Muscle of back (tissue), 11 donors: ENCODE data around the gene TYW1. TPM values are rescaled to one million over a fixed set of nuclear protein-coding genes. Genes with fewer than 3 reads are reported as not detected.
"Not testable (repeated sequence)": the region's sequence is repeated elsewhere in the genome, so short reads cannot be mapped to it uniquely, and the experiment has no call there.

Experiments used
- DNase-seq, 3 donors: peaks; one replicate each; pipeline versions ENCODE4 v3.0.0 to v3.0.0-alpha.2; 2013
- polyA plus RNA-seq, 10 donors: library from polyadenylated mRNA; unstranded; fragments of 120-200 nt; gene quantifications; one replicate each; pipeline ENCODE4 v1.2.1, GENCODE V29; 2013; ENCODE audit not compliant: insufficient read length in 10 of 10

Gene TYW1
- polyA plus RNA-seq, 10 donors, result 12.2 to 17.5 (median 15.3) TPM

DNA sequence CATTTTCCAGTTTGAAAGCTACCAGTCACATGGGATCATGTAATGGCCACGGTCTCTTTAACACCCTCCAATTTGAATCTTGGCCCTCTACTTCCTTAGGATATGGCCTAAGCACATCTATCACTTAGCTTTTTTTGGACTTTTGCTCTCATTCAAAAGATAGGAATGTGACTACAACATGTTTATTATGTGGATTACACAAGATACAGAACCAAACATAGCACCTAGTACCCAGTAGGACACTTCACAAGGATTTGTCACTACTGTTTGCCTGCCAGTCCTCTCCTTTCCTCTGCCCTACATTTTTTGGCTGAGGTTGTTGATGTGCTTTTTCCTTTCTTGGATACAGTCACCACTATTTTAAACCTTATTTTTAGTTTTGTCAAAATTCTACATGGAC lies 233.4 kb downstream of the TYW1 start:
- DNase-seq, result not testable (repeated sequence)

- DNase-seq, result not testable (repeated sequence)
Observed at GRCh38 chr7:67233506-67233905, 236.9 kb downstream of the TYW1 start.

DNA sequence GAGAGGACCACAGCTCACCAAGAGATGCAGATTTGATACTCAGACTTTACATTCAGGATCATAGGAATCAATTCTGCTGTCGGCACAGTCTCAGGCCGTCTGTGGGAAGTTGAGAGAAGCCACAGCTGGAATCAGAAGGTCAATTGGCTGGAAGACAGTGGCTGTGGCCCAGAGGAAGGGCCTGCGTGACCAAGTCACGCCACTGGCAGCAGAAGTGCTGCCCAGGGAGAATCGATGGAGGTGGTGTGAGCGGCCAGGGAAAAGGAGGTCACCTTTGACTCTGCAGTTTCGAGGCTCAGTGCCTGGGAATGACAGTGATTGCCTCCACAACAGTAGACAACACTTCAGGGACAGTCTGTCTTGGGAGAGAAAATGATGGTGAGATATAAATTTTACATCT lies 239.6 kb downstream of the TYW1 start:
- peak in 1 of 3 donors; percentile 22 for DNase-seq

DNA sequence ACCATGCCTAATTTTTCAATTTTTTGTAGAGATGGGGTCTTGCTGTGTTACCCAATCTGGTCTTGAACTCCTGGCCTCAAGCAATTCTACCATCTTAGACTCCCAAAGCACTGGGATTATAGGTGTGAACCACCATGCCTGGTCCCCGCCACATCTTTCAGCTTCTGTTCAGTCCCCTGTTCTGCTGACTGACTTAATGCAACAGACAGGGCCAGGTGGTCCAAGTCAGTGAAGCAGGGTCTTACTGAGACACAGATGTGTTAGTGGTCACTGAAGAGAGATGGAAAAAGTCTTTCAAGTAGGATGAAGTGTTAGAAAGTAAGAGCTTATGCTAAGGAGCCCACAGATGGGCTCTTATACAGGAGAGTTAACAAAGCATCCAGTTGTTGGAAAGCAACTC lies 246.2 kb downstream of the TYW1 start:
- DNase-seq, result not testable (repeated sequence)

DNA sequence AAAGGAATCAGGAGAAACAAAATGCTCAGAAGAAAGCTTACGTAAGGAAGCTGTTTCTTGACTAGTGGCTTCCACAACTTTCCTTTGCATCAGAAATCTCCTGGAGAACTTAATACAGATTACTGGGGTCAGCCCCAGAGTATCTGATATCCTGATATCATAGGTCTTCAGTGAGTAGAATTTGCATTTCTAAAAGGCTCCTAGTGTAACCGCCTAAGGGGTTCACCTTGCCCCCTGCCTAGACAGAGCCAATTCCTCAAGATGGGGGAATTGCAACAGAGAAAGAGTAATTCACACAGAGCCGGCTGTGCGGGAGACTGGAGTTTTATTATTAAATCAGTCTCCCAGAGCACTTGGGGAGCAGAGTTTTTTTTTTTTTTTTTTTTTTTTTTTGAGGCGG lies 251.7 kb downstream of the TYW1 start:
- not testable (repeated sequence) for DNase-seq

- DNase-seq, result no peak
Observed at GRCh38 chr7:67251986-67252558, 255.4 kb downstream of the TYW1 start.

DNA sequence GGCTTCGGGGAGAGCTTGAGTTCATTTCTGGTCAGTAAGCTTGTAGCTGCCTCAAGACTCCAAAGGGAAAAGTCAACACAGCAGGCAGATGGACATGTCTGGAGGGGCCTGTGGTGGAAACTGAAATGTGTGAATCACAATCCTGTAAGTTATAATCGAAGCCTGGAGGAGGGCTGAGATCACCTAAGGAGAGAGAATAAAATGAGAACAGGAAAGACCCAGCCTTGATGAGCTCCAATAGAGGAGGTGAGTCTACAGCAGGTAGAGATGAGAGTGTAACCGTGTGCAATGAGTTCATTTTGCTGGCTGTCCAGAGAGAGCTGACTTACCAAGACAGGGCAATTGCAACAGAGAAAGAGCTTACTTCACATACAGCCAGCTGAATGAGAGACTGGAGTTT lies 258.4 kb downstream of the TYW1 start:
- DNase-seq, result not testable (repeated sequence)

- DNase-seq, result not testable (repeated sequence)
Observed at GRCh38 chr7:67257779-67258178, 261.1 kb downstream of the TYW1 start.

- DNase-seq, result not testable (repeated sequence)
Observed at GRCh38 chr7:67259363-67259762, 262.7 kb downstream of the TYW1 start.

DNA sequence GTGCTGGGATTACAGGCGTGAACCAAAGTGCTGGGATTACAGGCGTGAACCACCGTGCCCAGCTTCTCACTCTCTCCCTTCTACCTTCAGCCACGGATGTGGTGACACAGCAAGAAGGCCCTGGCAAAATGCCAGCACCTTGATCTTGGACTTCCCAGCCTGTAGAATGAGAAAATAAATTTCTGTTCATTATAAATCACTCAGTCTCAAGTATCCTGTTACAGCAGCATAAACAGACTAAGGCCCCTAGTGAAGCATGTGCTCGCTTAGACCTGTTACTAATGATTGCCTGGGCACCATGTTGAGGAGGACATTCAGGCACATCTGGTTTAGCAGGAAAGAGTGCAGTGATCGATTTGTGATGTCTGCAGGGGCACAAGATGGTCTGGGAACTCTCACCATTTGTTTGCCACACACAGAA lies 263.5 kb downstream of the TYW1 start:
- not testable (repeated sequence) for DNase-seq

- DNase-seq, result not testable (repeated sequence)
Observed at GRCh38 chr7:67264000-67264399, 267.4 kb downstream of the TYW1 start.

DNA sequence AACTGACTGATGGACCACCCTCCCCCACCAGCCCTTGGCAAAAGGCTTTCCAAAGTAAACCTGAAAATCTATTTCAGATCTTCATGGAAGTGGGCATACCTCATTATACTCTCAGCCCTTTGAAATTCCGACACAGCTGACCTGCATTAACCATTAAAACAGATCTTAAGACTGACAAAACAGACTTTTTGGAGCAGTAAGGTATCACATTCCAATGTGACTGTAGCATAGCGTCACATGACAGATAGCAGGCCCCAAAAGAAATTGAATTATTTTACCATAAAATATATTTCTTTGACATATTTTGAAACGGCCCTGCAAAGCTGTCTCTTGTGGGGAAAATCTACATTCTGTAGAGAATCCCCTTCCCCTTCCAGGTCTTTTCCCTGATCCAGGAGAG lies 269.4 kb downstream of the TYW1 start:
- not testable (repeated sequence) for DNase-seq

DNA sequence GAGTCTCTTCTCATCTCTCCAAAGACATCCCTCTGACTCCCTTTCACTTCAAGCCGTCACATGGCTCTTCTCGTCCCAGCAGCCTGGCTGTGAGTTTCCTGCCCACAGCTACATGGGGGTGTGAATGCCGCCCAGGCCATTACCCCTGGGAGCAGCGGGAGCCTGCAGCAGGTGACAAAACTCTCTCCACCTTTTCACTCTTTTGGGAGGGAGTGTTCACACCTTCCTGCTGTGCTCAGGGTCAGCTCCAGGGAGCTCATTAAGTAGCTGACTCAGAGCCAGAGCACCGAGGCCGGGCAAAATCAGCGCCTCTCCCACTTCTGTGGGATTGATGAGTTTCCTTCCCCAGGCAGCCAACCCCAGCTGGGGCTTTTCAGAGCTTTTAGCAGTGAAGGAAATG lies 271.3 kb downstream of the TYW1 start:
- DNase-seq, result no peak

DNA sequence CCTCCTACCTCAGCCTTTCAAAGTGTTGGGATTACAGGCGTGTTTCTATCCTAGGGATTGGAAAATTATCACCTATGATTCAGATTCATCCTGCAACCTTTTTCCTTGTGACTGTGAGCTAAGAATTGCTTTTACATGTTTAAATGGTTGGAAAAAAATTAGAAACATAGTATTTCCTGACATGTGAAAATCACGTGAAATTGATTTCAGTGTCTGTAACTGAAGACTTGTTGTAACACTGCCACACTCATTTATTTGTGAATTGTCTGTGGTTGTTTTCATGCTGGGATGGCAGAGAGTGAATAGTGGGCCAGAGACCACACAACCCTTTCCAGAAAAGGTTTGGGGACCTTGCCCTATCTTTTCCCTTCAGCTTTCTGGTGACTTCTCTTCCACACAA lies 273.3 kb downstream of the TYW1 start:
- DNase-seq, result not testable (repeated sequence)

Other genes starting within 250 kb of the TYW1 start
- 10 to 100 TPM; 49.9 to 64.3 (median 56.9) TPM for gene TMEM248, start 75.6 kb upstream of the TYW1 start, polyA plus RNA-seq
- 100 to 1,000 TPM; 149 to 354 (median 230) TPM for gene SBDS, start 1.2 kb upstream of the TYW1 start, polyA plus RNA-seq